ENCODE measurements around the gene IDI1.

Gene IDI1

DNA sequence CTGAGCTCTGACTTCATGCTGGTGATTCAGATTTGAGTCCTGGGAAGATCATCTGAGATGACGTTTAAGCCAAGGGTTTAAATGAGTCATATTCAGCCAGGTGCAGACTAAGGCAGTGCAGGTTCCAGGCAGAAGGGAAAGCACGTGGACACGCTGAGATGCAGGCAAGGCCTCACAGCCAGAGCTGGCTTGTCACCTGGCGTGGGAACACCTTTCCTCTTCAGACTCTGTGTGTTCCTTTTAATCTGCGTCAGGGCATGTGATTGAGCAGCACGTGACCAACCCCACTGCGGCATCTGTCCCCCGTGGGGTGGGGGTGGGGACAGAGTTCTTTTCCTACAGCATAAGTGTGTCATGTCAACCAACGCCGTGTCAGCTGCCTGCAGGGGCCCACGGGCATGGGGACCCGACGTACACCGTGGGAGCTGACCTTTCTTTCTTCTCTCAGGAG lies 12.6 kb downstream of the IDI1 start:
- DNase-seq (ENCODE audit: low spot score), result peak; percentile 67
- in situ Hi-C loops (cut with MboI; ENCODE audit: low pct_unique_long_range_greater_than_20kb, low sequenced_read_pairs, unreplicated experiment), result no loop called here
- TF ChIP-seq, protein P1, sequence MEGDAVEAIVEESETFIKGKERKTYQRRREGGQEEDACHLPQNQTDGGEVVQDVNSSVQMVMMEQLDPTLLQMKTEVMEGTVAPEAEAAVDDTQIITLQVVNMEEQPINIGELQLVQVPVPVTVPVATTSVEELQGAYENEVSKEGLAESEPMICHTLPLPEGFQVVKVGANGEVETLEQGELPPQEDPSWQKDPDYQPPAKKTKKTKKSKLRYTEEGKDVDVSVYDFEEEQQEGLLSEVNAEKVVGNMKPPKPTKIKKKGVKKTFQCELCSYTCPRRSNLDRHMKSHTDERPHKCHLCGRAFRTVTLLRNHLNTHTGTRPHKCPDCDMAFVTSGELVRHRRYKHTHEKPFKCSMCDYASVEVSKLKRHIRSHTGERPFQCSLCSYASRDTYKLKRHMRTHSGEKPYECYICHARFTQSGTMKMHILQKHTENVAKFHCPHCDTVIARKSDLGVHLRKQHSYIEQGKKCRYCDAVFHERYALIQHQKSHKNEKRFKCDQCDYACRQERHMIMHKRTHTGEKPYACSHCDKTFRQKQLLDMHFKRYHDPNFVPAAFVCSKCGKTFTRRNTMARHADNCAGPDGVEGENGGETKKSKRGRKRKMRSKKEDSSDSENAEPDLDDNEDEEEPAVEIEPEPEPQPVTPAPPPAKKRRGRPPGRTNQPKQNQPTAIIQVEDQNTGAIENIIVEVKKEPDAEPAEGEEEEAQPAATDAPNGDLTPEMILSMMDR (IDR thresholded peaks at IDR 0.05; ENCODE audit: extremely low read depth, insufficient read depth, missing control alignments), result no peak

DNA sequence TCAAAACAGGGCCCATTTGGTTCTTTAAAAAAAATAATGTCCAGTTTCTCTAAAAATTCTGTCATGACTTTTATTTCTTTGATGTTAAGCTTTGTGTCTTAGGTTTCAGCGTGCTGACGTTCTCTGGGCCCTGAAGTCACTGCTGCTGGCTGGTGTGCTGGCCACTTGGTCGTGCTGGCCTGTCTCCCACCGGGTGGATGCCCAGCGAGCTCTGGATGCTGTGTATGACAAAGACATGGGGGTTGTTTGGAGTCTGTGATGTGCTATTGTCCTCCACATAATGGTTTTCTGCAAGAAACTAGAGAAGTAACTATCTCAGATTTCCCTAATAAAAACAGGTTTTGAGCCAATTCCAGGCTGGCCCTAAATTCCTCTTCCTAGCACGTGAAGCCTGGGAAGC lies 13.7 kb downstream of the IDI1 start:
- in situ Hi-C loops (cut with MboI; ENCODE audit: low pct_unique_long_range_greater_than_20kb, low sequenced_read_pairs, unreplicated experiment), result no loop called here
- TF ChIP-seq, protein P1 (IDR thresholded peaks at IDR 0.05; ENCODE audit: extremely low read depth, insufficient read depth, missing control alignments), result no peak
- no peak for DNase-seq (ENCODE audit: low spot score)

DNA sequence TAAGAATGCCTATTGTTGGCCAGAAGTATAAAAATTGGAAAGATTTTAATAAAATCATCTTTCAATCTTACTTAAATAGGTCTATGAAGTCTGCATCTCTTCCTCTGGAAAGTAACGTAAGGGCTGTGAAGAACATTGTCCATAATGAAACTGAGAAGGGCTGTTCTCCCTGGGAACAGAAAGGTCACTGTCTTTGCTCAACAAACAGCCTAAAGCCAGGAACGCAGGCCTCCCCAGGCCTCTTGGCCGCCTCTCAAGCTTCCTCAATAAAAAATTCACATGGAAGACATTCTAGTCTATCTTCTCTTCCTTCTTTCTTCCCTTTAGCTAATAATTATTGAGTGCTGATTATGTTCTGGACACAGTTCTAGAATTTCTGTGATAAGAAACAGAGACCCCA lies 14.2 kb downstream of the IDI1 start:
- no peak for DNase-seq (ENCODE audit: low spot score)
- in situ Hi-C loops (cut with MboI; ENCODE audit: low pct_unique_long_range_greater_than_20kb, low sequenced_read_pairs, unreplicated experiment), result no loop called here
- TF ChIP-seq, protein P1 (IDR thresholded peaks at IDR 0.05; ENCODE audit: extremely low read depth, insufficient read depth, missing control alignments), result no peak

DNA sequence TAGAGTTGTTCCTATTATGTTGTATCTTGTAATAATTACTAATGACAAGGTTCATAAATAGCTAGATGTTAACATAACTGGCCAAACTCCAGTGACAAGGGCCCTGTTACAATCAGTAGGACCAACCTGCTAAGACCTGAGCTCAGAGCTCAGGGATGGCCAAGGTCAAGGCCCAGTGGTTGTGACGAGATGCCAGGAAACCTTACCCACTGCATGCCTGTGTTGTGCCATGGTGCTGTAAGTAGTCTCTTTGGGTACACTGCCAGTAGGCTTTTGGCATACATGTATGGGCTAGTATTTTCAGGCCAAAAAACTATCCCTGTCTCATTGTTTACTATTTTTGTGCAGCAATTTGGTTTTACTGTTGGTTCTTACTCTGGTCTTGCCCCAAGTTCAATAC lies 15.3 kb downstream of the IDI1 start:
- TF ChIP-seq, protein P1 (IDR thresholded peaks at IDR 0.05; ENCODE audit: extremely low read depth, insufficient read depth, missing control alignments), result no peak
- no peak for DNase-seq (ENCODE audit: low spot score)
- in situ Hi-C loops (cut with MboI; ENCODE audit: low pct_unique_long_range_greater_than_20kb, low sequenced_read_pairs, unreplicated experiment), result no loop called here

DNA sequence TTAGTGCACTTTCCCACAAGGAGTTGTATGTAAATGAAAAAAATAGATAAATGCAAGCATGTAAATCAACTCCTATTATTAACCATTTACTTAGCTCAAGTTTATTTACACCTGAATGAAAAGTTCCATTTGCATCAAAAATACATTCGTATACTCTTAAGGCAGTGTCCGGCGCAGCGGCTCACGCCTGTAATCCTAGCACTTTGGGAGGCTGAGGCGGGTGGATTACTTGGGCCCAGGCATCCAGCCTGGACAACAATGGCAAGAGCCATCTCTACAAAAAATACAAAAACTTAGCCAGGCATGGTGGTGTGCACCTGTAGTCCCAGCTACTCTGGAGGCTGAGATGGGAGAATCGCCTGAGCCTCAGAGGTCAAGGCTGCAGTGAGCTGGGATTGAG lies 19.1 kb downstream of the IDI1 start:
- in situ Hi-C loops (cut with MboI; ENCODE audit: low pct_unique_long_range_greater_than_20kb, low sequenced_read_pairs, unreplicated experiment), result no loop called here
- TF ChIP-seq, protein P1 (IDR thresholded peaks at IDR 0.05; ENCODE audit: extremely low read depth, insufficient read depth, missing control alignments), result no peak

DNA sequence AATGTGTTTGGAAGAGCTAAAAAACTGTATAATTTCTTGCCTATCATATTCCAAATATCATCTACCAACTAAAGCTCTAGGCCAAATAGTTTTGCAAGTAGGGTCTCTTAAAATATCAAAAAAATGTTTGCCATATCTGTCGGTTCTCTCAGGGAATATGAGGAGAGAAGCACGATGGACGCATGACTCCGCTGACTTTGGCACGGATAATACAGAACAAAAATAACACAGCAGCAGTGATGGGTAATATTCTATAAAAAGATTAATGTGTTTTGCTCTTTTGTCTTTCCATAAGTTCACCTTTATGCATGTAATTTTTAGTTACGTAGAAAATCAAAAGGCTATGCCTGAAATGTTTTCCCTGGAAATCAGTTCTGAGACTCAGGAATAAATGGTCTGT lies 22.3 kb downstream of the IDI1 start:
- no peak for DNase-seq (ENCODE audit: low spot score)
- TF ChIP-seq, protein P1 (IDR thresholded peaks at IDR 0.05; ENCODE audit: extremely low read depth, insufficient read depth, missing control alignments), result no peak
- in situ Hi-C loops (cut with MboI; ENCODE audit: low pct_unique_long_range_greater_than_20kb, low sequenced_read_pairs, unreplicated experiment), result no loop called here

More for the DNA sequence above, 19.1 kb downstream of the IDI1 start:
- DNase-seq (ENCODE audit: low spot score), result no peak

DNA sequence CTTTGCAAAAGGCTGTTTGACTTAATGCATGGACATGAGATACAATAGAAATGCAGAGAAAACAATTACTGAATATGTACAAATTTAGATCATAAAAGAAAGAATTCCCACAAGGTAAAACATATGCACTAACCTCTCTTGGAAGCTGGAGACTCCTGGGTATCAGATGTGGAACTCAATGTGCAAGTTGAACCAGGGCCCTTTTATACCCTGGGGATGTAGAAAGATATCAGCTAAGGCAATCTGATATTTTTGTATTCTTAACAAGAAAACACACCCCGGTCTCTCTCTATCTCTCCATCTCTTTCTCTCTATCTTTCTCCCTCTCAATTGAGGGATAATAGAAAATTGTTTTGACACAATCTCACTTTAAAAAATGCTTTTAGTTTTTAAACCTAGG lies 23.2 kb downstream of the IDI1 start, which contains the start of gene IDI2:
Gene IDI2 (minus strand): TSS at position 177 of the 400 bp plus-strand sequence. CDS start 1,136 bp downstream, outside the sequence.
- TF ChIP-seq, protein P1 (IDR thresholded peaks at IDR 0.05; ENCODE audit: extremely low read depth, insufficient read depth, missing control alignments), result no peak
- in situ Hi-C loops (cut with MboI; ENCODE audit: low pct_unique_long_range_greater_than_20kb, low sequenced_read_pairs, unreplicated experiment), result no loop called here
- no peak for DNase-seq (ENCODE audit: low spot score)

Data from GM13977 (cell line).